AG10803 (cell line): ENCODE results near the gene TMCO4.

Experiments used
- DNase-seq: peaks from one replicate; pipeline ENCODE4 v3.0.0; 2010; ENCODE audit warnings: low read depth
- H3K4me3 ChIP-seq: 2 replicates; pipeline ENCODE4 v1.5.1; 2011; ENCODE audit warnings: mild to moderate bottlenecking, low read length, control low read depth
- CTCF ChIP-seq: conservative IDR thresholded peaks from 2 replicates; pipeline ENCODE4 v1.5.1; 2011; ENCODE audit warnings: mild to moderate bottlenecking, low read length, control low read depth, inconsistent platforms

TMCO4 gene

GRCh38 chr1:19747761-19748160 is 52.0 kb downstream of the TMCO4 start:
- H3K4me3 ChIP-seq, result no peak overlapping the region
- TF ChIP-seq CTCF, result no peak
- no peak for DNase-seq

- DNase-seq, result no peak
- no peak overlapping the region for H3K4me3 ChIP-seq
- no peak for TF ChIP-seq CTCF
Measured at GRCh38 chr1:19744886-19745285, 54.8 kb downstream of the TMCO4 start.

- no peak for TF ChIP-seq CTCF
Measured at GRCh38 chr1:19744335-19744743, 55.4 kb downstream of the TMCO4 start.

GRCh38 chr1:19743793-19744192 is 55.9 kb downstream of the TMCO4 start:
- no peak for TF ChIP-seq CTCF
- no peak for DNase-seq
- no peak overlapping the region for H3K4me3 ChIP-seq

More at GRCh38 chr1:19744335-19744743, 55.4 kb downstream of the TMCO4 start:
- H3K4me3 ChIP-seq, result no peak overlapping the region
- peak; percentile 22 for DNase-seq

- H3K4me3 ChIP-seq, result no peak overlapping the region
- DNase-seq, result no peak
Measured at GRCh38 chr1:19743180-19743579, 56.5 kb downstream of the TMCO4 start.

GRCh38 chr1:19739628-19740027 is 60.1 kb downstream of the TMCO4 start:
- TF ChIP-seq CTCF, result no peak
- no peak overlapping the region for H3K4me3 ChIP-seq
- no peak for DNase-seq

More at GRCh38 chr1:19743180-19743579, 56.5 kb downstream of the TMCO4 start:
- no peak for TF ChIP-seq CTCF

GRCh38 chr1:19738669-19739068 is 61.0 kb downstream of the TMCO4 start:
- TF ChIP-seq CTCF, result no peak
- DNase-seq, result no peak

More at GRCh38 chr1:19738669-19739068, 61.0 kb downstream of the TMCO4 start:
- H3K4me3 ChIP-seq, result no peak overlapping the region
